HG03280 (cell line): ENCODE measurements around the gene ACOX1.

Experiments
- ATAC-seq: cut with Tn5 transposase; IDR thresholded peaks from one replicate; pipeline ENCODE4 v1.9.1; 2021; ENCODE audit warnings: mild to moderate bottlenecking, moderate library complexity; ENCODE audit not compliant: unreplicated experiment

ACOX1 gene

DNA sequence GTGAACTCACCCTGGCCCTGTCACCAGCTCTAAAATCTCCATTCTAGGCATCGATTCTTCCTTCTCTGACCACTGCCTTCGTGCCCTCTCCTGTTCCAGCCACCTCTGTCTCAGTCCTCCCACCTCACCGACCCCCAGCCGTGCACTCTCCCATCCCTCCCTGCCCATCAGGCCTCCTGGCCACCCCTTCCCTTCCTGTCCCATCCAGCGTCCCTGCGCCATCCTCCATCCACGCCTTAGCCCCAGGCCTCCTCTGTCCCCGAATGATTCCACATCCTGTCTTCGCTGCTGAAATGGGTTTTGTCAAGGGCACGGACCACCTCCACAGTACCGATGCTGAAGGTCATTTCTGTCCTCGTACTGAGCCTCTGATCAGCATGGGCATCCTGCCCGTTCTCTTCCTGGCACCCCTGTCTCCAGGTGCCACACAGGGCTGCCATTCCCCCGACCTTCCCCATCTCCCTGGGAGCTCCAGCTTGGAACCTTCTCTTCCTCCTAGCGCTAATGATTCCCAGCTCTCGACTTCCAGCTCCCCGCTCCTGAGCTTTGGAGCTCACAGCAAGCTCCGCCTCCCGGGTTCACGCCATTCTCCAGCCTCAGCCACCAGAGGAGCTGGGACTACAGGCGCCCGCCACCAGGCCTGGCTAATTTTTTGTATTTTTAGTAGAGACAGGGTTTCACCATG lies 84.8 kb downstream of the ACOX1 start:
- no peak for ATAC-seq

DNA sequence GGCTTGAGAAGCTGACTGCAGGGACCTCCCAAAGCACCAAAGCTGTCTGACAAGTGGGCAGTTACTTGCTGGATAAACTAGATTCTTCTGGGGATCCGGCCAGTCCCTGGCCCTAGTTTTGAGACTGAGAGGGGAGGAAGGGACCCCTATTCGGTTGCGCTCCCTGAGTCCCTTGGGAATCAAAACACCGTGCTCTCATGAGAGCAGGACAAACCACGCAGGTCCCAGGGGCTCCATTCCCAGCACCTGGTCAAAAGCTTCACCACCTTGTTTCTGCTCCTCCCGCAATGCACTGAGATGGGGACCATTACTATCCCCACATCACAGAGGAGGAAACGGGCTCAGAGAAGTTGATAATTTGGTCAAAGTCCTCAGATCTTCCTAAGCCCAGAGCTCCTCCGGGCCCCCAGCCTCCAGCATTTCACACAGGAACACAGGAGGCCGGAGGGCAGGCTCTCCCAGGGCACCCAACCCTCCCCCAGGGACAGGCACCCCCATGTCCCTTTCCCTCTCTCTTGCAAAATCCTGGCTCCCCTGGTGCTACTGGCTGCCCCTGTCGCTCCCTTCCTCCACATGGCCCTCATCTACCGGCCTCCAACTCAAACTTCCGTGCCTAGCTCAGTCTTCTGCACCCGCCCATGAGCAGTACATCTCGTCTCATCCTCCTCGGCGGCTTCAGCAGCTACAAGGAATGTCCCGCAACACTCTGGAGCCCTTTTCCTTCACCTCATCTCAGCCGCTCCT lies 85.5 kb downstream of the ACOX1 start:
- ATAC-seq = no peak

DNA sequence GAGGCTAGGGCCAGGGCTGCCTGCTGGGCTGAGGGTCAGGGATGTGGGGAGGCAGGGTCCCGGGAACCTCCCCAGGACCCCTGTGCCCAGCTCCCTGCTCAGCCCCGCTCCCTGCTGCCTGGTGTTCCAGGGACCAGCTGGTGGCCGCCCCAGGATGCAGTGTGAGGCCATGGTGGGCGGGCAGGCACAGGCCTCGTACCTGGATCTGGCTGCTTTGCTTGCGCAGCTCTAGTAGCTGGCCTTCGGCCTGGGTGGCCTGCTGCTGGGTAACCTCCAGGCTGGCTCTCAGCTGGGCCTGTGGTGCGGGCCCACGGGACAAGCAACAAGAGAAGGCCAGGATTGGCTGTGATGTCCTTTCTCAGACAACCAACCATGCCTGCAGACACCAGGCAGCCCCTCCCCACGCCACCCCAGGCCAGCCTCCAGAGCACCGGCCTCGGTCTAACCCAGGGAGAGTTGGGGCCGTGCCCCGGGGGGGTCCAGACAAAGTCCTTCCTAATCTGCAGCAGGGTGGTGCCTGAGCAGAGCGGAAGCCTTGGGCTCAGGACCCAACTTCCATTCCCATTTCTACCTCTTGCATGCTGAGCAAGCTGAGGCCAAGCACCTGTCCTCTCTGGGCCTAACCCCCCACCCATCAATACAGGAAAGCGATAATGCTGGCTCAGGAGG lies 86.3 kb downstream of the ACOX1 start:
- ATAC-seq = no peak

DNA sequence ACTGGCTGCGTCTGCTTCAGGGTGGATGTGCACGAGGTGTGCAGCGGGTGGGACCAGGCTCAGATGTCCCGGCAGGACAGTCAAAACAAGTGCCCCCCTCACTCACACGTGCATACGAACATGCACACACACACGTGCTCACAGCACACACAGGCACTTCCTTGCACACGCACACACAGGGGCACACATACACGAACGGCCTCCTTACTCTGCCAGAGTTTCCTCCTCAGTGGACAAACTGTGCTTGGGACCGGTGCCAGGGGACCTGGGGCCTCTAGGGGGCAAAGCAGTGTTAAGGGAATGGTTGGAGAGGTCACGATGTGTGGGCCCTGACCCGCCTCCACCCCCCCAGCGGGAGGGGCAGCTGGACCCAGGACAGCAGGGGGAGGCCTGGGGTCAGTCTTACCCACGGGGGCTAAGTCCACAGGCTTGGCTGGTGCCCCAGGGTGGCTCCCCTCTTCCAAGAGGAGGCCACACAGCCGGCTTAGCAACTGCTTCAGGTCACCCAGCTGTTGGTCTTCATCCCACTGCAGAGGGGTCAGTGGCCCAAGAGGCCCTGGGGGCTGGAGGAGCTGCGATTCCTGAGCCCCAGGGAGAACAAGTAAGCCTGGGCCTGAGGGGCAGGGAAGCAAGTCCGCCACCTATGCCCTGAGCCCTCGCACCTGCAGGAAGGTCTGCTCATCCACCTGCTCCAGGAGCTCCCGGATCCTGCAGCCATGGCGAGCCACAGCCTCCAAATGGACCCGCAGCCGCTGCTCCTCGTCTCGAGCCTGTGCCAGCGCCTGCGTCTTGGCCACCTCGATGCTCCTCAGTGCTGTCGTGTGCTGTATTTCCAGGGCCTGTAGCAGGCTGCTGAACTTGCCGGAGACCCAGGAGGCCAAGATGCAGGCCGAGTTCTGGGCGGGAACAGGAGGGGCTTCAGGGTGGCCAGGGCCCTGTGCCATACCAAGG lies 87.1 kb downstream of the ACOX1 start:
- no peak for ATAC-seq
